22Rv1 (cell line): ENCODE results near the gene PHF21A.
A peak's percentile ranks its signal among the peaks of the same experiment; 100 is the strongest.

ENCODE experiments used
- H3K27ac ChIP-seq: fragments of 450-650 bp; 2 replicates; pipeline ENCODE4 v1.5.1; 2017
- CTCF ChIP-seq: fragments of 450-650 bp; IDR thresholded peaks from 2 replicates; pipeline ENCODE4 v1.5.1; 2017; ENCODE audit warnings: mild to moderate bottlenecking
- ZFX ChIP-seq: fragments of 450-650 bp; IDR thresholded peaks from 2 replicates; pipeline ENCODE4 v1.6.1; 2017; ENCODE audit warnings: antibody characterized with exemption, borderline replicate concordance

The PHF21A gene

DNA sequence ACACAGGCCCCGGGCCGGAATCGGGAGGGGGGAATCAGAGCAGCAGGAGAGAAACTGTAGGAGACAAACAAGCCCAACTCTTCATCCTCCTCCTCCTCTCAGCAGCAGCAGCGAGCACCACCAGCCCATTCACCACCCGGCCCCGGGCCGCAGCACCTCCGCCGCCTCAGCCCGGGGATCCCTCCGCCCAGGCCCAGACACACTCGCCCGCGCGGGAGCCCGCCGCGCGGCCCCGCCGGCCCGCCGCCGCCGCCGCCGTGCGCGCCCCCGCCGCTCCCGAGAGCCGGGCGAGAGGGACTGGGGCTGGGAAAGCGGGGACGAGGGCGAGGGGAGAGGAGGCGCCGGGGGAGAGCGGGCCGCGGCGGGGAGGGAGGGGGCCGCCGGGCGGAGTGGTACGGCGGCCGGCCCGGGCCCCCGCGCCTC lies at the start of gene PHF21A:
TSS of gene PHF21A (minus strand) at position 154 of the 423 bp plus-strand sequence. CDS start 37,235 bp downstream, outside the sequence.
- peak within 1 kb of the TSS; percentile 99 for H3K27ac ChIP-seq
- TF ChIP-seq ZFX: no peak
- no peak for TF ChIP-seq CTCF

DNA sequence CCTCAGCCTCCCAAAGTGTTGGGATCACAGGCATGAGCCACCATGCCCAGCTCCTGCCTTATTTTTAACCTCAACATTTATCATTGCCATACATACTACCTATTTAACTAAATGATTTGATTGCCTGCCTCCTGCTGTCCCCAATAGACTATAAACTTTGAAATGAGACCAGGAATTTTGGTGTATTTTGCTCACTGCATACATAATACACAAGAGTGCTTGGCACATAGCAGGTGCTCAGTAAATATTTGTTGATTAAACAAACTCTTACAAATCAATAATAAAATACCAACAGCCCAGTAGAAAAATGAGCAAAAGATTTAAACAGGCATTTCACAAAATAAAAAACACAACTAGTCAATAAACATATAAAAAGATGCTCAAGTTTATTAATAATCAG lies 49.5 kb upstream of the PHF21A start:
- TF ChIP-seq CTCF: no peak; the same call in 1 of the 2 replicates
- no peak overlapping the region for H3K27ac ChIP-seq

DNA sequence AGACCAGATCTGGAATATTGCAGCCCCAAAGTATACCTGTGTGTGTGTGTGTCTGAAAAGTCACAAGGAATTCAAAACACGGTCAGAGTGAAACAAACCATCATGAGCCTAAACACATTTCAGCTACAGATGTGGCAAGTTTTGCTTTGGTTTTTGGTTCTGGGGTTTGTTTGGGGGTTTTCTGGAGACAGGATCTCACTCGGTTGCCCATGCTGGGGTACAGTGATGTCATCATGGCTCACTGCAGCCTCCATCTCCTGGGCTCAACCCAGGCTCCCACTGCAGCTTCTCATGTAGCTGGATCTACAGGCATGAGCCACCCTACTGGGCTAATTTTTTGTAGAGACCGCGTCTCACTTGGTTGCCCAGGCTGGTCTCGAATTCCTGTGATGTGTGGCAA lies 41.4 kb upstream of the PHF21A start:
- TF ChIP-seq ZFX (no peak), CTCF (no peak)

DNA sequence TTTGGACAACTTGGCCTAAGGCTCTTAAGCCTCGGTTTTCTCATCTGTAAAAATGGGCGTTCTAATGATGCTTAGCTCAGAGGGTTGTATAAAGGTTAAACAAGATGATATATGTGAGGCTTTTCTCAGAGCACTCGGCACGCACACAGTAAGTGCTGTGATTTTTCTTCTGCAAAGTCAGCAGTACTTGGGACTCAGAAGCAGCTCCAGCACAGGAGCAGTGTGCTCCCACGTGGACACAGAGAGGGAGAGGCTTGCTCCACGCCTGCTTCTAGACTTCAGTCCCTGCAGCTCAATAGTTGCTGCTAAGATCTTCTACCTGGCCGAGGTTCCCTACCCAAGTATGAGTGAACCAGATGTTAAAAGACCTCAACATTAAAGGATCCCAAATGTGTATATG lies 39.9 kb upstream of the PHF21A start:
- TF ChIP-seq CTCF (no peak), ZFX (no peak)
- H3K27ac ChIP-seq: no peak overlapping the region

More for the DNA sequence above, 41.4 kb upstream of the PHF21A start:
- H3K27ac ChIP-seq: no peak overlapping the region

DNA sequence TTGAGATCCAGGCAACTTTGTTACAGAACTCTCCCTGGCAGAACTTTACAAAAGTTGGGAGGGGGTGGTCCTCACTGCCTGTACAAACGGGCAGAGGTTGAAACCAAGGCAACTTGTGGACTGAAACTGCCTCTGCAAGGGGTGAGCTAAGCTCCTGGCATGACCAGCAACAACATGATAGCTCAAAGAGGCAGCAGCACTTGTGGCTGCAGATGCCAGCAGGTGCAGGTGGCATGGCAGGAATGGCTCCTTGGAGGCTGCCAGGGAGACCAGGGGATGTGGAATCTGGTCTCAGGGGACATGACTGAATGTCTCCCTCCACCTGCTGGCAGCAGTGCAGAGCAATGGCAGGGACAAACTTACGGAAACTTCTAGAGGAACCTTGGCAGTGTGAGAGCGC lies 38.8 kb upstream of the PHF21A start:
- no peak for TF ChIP-seq ZFX
- no peak for TF ChIP-seq CTCF
- H3K27ac ChIP-seq: no peak overlapping the region

GRCh38 chr11:46159680-46160079 lies 38.4 kb upstream of the PHF21A start:
- no peak for TF ChIP-seq ZFX
- no peak for TF ChIP-seq CTCF
- H3K27ac ChIP-seq: no peak overlapping the region

DNA sequence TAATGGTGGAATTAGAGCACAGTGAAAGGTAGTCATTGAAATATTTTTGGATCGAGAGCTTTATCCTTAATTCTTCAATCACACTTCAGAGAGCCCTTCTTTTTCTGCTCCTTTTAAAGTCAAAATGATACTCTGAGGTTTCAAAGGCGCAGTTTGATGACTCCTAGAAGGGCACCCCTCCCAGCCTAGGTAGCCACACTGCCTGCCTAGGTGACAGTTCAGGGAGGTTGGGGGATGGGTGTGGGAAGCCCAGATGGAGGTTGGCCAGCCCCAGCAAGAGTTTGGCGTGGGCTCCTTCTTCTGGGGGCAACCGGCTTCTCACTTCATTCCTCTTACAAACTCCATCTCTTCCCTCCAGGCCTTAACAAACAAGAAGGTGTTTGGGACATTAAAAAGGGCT lies 28.6 kb upstream of the PHF21A start:
- no peak overlapping the region for H3K27ac ChIP-seq
- TF ChIP-seq CTCF (no peak), ZFX (no peak)
